ENCODE data around the gene MSX1. TPM values are rescaled to one million over a fixed set of nuclear protein-coding genes. Genes with fewer than 3 reads are reported as not detected.

MSX1 gene
- total RNA-seq, 1 experiment from 2014 or later = 6.3 TPM

DNA sequence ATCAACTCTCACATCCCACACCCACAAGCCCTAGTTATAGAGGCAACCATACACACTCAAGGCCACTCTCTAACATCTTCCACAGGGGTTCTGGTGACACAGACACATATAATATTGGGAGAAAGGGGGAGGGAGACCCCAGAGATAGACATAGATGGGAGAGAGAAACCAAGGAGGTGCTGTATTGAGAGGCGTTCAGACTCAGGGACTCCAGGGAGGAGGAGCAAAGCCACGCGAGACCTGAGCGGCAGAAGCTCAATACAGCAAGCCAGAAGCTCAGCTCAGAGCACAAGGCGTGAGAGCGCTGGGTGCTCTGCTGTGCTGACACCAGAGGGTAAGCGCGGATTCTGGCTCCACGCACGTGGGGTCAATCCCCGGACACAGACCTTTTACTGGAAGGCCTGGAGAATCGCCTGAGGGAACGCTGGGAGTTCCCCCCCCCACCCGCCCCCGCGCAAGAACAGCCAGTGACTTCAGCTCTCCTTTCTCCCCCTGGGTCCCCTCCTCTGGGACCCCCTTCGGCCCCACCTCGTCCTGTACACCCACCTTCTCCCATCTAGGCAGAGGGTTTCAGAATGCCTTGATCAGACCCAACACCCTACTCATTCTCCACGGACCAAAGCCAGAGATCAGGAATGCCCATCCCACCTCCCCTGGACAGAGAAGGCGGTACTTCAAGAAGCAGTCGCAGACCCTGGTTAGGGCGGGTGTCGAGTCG, 8.7 kb downstream of the MSX1 start:
- DNase-seq (ENCODE audit: extremely low read depth, low read depth) = no peak

DNA sequence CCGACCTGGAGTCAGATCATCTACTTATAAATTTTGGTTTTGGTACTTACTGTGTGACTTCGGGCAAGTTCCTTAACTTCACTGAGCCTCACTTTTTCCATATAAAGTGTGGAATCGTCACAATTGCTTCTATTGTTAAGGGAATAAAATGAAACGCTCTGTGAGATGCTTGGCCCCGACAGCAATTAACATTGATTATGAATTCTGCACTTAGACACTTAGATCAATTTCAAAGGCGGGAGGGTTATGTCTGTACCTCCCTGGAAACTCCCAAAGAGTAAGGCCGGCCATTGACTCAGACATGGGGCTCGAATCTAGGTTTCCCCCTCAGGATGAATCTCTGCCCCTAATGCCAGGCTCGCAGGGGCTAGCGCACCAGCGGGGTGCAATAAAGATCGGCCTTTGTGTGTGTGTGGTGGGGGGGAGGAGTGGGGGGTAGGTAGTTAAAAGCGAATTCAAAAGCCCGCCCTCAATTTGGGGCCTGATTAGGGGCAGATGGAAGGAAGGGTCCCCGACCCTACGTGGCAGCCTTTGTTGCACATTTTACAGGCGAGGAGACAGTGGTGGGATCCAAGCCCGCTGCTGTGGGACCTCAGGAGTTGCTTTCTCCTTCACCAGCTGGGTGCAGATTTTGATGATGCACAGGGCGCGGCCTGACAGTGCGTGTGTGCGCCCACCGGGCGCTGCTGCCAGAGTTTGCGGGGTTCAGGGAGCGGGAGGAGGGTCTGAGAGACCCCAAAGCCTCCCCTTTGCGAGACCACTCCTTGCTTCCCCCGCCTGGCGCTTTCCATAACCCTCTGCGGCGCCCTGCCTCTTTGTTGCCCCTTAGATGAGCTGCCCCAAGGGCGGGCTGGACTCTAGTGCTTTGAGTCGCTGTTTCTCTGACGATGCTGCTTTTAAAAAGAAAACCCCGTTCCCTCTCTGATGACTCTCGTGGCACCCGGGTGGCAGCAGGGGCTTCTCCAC, 9.6 kb downstream of the MSX1 start:
- no peak for DNase-seq (ENCODE audit: extremely low read depth, low read depth)

DNA sequence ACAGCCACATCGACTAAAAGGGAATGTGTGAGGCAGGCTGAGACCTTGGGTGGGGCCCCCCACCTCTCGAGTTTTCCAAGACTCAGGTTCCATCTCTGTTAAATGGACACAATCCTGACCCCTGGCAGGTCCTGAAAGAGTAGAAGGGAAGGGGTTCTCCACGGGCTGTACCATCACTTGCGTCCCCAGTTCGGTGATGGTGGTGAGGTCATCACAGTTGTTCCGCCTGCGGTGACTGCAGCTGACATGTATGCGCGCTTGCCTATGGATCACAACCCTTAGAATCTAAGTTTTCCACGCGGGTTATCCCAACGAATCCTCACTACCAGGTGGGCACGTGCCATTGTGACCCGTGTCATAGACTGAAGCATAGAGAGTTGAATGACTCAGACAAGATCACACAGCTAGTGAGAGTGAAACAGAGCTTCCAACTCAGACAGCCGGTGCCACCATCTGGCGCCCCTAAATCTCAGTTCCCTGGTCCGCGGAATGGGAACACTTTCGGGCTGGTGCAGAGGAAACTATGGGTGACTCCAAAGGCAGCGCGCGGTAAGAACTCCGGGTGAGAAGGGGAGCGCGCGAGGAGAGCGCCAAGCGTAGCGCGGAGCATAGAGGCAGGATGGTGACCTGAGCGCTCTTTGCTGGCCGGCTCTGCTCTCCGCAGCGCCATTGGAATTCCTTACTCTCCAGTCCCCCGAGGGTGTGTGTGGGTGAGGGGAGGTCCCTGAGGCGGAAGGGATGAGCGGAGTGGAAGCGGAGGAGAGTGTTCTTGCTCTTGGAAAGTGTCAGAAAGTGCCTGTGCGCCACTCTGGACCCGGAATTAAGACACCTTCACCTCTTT, 10.5 kb downstream of the MSX1 start:
- DNase-seq (ENCODE audit: extremely low read depth, low read depth) = no peak

DNA sequence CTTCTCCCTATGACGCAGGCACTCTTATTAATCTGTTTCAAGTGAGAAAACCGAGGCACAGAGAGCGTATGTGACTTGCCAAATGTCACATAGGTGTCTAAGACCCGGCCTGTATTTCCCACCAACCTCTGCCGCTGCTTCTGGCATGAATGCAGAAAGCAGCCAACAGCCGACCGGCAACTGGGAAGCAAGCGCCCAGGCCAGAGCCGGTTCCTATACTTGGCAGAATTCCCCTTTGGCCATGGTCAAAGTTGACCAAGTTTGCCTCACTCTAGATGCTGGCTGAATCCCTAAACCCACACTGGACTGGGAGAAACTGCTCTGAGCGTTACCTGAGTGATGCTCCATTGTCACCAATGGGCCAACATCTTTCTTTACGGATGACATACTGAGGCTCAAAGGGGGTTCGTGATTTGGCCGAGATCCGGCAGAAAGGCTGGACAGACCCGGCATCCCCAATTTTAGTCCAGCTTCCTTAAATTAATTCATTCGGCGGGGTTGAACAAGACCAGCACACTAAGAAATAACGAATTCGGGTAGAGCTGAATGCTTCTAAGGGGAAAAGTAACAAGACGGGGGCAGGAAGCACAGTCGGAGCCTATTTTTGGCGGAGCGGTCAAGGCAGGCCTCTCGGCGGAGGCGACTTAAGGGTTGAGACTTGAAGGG, 11.2 kb downstream of the MSX1 start:
- DNase-seq (ENCODE audit: extremely low read depth, low read depth) = no peak

DNA sequence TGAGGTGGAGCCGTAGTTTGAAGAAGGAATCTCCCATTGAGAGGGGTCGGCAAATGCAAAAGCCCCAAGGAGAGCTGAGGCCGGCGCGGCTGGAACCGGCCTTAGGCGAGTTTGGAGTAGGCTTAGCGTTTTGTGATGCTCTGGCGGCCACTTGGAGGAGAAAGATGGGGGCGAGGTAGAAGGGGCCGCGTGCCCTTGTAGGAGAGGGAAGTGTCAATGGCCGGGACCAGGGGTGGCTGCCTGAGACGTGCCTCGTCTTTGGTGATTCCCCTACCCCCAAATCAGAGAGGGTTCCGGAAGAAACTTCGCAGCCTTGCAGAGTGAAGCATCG, 11.7 kb downstream of the MSX1 start:
- DNase-seq (ENCODE audit: extremely low read depth, low read depth) = no peak

DNA sequence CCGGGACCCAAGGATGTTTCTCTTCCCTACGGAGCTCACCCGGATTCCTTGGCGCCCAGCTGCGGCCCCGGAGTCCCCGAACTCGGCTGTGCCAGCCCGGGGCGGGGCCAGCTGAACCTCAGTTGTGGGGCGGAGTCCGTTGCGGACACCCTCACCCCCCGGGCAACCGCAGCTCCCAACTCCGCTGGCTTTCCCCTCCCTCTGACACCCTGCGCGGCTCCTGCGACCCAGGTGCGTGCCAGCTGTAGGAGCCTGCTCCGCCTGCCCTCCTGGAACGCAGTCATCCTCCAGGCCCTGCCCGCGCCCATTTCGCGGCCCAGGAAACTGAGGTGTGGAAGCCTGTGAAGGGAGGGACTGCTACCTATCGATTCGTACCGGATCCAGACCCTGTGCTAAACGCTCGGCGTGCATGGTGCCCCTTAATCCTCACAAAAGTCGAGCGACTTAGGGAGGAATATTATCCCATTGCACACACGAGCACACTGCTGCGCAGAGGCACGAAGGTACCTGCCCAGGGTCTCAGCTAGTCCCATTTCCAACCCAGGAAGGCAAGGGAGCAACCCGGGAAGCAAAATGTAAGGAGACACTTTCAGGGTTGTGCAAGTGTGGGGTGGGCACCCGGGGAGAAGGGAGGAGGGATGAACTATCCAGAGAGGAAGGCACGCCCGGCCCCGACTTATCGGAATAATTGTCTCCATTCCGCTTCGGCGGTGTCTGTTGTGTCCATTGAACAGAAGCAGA, 12.3 kb downstream of the MSX1 start:
- DNase-seq (ENCODE audit: extremely low read depth, low read depth) = no peak

DNA sequence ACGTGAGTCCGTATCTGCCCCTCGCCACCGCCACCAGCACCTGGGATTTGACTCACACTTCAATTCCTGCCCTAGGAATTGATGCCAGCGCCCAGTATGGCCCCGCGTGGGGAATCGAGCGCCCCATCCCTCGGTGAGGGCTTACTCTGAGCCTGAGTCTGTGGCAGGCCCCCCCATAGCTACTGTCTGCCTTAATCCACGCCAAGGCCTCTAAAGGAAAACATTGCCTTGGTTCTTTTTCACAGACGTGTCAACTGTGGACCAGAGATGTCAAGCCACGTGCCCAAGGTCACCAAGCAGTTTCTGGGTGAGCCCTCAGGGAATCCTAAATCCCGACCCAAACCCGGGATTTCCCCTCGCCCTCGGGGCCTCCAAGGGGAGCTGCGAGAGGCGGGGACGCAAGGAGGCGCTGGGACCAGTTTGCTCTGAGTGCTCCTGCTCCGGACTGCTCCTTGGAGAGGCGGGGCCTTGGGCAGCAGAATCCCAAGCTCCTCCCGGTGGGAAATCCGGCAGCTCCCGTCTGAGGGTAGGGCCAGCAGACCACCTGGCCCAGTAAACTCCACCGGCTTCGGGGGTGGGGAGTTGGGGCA, 12.9 kb downstream of the MSX1 start:
- DNase-seq (ENCODE audit: extremely low read depth, low read depth) = no peak

DNA sequence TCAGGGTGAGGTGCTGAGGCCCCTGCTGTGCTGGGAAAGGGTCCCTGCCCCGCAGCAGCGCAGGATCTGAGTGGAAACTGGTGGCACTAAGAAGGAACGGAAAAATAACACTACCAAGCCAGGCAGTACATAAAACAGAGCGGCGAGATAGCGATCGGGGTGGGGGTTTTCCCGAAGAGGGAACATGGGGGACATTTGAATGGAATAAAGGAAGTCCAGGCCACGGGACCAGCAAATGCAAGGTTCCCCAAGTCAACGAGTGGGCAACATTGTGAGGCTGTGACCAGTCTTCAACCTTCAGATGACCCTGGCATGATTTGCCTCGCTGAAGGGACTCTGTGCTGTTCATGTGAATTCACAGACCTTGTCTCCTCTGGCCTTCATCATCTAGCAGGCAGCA, 13.7 kb downstream of the MSX1 start:
- no peak for DNase-seq (ENCODE audit: extremely low read depth, low read depth)

DNA sequence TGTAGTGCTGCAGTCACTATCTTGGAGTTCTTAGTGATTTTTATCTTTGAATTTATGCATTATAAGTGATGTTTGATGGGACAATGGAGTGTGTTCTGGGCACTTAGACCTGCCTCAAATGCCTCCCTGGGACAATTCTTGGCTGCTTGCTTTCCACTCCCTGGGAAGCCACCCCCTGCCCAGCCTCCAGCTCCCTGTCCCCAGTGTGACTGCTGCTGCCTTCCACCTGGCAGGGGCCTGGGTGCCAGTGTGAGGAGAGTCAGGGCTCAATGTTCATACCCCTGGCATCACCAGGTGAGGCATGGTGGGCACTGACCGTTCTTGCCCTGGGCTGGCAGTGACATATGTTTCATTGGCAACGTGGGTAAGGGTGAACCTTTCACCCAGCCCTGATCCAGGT, 14.8 kb downstream of the MSX1 start:
- no peak for DNase-seq (ENCODE audit: extremely low read depth, low read depth)

DNA sequence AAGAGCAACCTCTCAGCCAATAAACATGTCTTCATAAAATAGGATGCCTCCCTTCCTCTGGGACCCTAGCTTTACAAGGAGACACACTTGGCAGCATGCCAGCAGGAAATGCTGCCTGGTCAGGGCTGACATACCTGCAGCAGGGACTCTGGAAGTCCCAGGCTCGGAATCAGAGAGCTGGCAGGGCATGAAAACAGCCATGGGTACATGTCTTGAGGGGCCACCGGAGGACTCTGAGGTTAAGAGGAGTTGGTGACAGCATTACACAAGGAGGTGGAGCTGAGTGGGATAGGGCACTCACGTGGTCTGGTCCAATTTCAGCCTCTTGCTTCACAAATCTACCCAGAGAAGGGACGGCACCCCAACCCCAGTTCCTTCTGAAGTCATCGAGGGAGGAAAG, 15.7 kb downstream of the MSX1 start:
- DNase-seq (ENCODE audit: extremely low read depth, low read depth) = no peak

DNA sequence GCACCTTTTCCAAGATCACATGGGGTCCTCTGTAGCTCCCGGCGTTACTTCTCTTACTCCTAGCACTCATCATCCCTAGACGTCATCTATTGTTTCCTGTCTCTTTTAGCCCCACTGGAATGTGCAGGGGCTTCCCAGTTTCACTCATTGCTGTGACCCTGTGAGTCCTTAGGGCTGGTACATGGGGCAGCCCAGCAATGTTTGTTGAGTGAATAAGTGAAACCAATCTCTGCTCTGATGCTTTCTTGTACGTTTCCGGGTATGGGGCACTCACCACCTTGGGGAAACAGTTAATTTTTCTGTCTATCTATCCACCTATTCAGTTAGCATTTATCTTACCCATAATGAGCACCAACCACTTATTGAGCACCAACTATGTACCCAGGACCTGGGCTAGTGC, 16.1 kb downstream of the MSX1 start:
- DNase-seq (ENCODE audit: extremely low read depth, low read depth) = no peak

DNA sequence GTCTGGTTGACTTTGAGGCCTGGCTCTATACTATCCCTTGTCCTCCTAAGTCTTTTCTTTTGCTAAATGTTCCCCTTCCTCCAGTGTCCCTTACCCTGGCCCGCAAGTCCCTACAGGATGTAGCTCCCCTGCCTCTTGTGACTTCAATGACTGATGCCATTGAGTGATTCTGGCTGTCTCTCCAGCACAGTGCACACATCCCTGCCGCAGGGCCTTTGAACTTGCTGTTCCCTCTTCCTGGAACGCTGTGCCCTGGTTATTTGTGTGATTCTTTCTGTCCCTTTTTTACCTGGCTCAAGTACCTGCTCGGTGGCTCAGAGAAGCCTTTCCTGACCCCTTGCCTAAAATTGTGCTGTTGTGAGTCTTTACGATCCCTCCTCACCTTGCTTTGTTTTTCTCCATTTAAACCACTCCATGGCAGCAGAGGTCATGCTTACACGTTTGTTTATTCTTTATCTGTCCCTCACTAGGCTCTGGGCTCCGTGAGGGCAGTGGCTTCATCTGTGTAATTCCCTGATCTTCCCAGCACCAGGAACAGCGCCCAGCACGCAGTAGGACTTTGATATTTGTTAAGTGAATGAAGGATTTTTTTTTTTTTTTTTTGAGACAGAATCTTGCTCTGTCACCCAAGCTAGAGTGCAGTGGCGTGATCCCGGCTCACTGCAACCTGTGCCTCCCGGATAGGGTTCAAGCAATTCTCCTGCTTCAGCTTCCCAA, 17.6 kb downstream of the MSX1 start:
- DNase-seq (ENCODE audit: extremely low read depth, low read depth) = no peak

DNA sequence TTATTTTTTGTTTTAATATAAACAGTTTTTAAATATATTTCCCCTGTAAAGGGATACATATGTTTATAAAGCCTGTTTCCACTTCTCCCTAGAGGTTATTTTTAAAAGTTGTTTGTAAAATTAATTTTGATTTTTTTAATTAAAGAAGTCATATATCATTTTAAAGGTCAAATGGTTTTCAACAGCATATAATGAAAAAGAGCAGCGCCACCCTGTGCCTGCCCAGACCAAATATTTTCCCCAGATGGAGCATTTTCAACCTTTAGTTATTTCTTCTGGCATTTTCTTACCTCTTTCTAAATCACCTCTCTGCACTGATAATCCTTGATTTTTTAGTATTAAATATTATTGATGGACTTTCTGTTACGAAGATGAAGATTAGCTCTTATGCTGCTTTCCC, 21.0 kb downstream of the MSX1 start:
- no peak for DNase-seq (ENCODE audit: extremely low read depth, low read depth)

DNA sequence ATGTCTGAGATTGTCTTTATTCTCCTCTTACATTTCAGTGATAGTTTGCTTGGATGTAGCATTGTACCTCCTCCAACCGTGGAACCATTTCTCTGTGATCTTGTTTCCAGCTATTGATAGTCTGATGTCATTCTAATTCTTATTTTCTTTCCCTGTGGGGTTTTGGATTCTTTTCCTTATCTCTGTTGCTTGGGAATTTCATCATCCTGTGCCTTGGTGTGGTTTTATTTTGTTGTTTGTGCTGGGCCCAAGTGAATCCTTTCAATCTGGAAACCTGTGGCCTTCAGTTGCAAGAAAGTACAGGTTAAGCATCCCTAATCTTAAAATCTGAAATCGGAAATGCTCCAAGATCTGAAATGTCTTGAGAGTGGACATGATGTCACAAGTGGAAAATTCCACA, 22.0 kb downstream of the MSX1 start:
- no peak for DNase-seq (ENCODE audit: extremely low read depth, low read depth)

DNA sequence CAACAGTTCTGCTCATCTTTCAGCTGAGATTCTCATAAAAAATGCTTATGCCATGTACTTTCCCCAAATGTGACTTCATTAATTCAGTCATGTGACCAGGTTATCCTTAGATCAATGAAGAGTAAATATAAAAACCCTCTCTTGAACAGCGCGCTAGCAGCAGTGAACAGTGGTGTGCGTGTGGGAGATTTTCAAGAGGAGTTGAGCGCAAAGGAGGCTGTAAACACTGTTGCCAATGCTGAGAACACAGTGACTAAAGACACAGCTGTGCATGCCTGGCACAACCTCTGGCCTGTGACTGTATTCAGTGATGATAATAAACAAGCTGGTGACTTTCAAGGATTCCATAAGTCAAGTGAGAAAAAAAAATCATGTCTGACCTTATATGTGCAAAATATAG, 25.1 kb downstream of the MSX1 start:
- no peak for DNase-seq (ENCODE audit: extremely low read depth, low read depth)

DNA sequence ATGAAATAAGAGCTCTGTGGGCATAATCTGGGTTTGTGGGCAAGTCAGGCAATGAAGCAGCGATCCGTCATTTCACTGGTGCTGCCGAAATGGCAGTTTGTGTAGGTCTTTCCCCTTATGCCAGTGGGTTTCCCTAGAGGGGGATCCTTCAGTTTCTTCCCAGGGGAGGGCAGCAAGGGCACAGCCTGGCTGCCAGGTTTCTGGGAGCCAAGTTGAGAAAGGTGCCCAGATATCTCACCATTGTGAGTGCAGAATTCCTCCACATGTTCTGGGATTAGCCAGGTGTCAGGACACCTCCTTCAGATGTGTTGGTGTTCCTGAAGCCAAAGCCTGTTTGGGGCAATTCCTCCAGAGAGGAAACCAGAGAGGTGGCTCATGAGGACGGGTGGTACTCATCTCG, 28.0 kb downstream of the MSX1 start:
- DNase-seq (ENCODE audit: extremely low read depth, low read depth) = no peak

DNA sequence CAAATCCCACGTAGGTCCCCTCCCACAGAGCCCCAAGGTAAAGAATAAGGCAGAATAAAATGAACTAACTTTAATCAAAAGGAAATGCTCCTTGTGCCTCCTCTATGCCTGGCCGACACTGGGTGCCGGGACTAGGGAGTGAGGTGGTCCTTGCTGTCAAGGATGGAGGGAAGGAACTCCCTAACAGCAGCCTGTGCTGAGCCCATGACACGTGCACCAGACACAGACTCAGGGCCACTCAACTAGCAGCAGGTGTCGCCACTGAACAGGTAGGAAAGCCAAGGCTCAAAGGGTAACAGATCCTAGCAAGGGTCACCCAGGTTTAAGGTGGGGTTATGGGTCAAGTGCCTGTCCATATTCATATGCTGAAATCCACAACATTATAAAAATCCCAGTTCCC, 29.2 kb downstream of the MSX1 start:
- no peak for DNase-seq (ENCODE audit: extremely low read depth, low read depth)

DNA sequence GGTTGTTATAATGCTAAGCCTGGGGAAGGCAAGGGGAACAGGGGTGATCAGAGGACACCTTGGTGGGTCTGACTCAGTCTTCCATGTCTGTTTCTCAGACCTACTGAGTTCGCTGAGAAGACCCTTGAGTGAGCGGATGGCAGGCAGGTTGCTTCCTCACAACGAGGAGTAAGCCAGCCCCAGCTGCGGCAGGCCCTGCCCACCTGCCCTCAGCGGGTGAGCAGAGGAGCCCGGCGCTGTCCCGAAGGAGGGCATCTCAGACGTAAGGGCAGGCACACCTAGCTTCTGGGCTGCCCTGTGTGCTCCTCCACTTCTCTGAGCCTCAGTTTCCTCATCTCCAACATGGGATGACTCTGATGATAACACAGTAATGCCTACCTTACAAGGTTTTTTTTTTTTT, 30.3 kb downstream of the MSX1 start:
- no peak for DNase-seq (ENCODE audit: extremely low read depth, low read depth)
